ENCODE data around the gene CXCL3.

DNA sequence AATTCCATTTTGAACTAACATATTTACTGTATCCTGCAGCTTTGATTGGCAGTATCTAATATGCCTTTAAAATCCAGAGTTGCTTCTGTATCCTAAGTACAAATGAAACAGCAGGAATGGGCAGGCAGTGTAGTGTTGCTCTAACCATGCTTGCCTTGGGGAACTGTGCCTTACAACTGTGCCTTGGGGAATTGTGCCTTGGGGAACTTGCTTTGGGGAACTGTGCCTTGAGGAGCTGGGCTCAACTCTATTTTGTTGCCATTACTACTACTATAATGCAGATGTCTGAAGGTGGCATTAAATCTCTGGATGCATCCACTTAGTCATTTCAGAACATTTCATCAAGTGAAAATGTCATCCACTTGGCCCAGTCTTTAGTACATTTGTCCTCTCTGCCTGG lies 6.9 kb downstream of the CXCL3 start:
- TF ChIP-seq, protein P1, sequence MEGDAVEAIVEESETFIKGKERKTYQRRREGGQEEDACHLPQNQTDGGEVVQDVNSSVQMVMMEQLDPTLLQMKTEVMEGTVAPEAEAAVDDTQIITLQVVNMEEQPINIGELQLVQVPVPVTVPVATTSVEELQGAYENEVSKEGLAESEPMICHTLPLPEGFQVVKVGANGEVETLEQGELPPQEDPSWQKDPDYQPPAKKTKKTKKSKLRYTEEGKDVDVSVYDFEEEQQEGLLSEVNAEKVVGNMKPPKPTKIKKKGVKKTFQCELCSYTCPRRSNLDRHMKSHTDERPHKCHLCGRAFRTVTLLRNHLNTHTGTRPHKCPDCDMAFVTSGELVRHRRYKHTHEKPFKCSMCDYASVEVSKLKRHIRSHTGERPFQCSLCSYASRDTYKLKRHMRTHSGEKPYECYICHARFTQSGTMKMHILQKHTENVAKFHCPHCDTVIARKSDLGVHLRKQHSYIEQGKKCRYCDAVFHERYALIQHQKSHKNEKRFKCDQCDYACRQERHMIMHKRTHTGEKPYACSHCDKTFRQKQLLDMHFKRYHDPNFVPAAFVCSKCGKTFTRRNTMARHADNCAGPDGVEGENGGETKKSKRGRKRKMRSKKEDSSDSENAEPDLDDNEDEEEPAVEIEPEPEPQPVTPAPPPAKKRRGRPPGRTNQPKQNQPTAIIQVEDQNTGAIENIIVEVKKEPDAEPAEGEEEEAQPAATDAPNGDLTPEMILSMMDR (IDR thresholded peaks at IDR 0.05) = no peak
- TF ChIP-seq, protein P2, sequence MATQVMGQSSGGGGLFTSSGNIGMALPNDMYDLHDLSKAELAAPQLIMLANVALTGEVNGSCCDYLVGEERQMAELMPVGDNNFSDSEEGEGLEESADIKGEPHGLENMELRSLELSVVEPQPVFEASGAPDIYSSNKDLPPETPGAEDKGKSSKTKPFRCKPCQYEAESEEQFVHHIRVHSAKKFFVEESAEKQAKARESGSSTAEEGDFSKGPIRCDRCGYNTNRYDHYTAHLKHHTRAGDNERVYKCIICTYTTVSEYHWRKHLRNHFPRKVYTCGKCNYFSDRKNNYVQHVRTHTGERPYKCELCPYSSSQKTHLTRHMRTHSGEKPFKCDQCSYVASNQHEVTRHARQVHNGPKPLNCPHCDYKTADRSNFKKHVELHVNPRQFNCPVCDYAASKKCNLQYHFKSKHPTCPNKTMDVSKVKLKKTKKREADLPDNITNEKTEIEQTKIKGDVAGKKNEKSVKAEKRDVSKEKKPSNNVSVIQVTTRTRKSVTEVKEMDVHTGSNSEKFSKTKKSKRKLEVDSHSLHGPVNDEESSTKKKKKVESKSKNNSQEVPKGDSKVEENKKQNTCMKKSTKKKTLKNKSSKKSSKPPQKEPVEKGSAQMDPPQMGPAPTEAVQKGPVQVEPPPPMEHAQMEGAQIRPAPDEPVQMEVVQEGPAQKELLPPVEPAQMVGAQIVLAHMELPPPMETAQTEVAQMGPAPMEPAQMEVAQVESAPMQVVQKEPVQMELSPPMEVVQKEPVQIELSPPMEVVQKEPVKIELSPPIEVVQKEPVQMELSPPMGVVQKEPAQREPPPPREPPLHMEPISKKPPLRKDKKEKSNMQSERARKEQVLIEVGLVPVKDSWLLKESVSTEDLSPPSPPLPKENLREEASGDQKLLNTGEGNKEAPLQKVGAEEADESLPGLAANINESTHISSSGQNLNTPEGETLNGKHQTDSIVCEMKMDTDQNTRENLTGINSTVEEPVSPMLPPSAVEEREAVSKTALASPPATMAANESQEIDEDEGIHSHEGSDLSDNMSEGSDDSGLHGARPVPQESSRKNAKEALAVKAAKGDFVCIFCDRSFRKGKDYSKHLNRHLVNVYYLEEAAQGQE (IDR thresholded peaks at IDR 0.05; ENCODE audit: insufficient read depth in 1 of 2, low read depth in 2 of 2, low read length in 1 of 2) = no peak

All from Panc1 (cell line).